Measurements from ENCODE around the gene EPHB6.
A peak's percentile ranks its signal among the peaks of the same experiment; 100 is the strongest.

EPHB6 gene, protein sequence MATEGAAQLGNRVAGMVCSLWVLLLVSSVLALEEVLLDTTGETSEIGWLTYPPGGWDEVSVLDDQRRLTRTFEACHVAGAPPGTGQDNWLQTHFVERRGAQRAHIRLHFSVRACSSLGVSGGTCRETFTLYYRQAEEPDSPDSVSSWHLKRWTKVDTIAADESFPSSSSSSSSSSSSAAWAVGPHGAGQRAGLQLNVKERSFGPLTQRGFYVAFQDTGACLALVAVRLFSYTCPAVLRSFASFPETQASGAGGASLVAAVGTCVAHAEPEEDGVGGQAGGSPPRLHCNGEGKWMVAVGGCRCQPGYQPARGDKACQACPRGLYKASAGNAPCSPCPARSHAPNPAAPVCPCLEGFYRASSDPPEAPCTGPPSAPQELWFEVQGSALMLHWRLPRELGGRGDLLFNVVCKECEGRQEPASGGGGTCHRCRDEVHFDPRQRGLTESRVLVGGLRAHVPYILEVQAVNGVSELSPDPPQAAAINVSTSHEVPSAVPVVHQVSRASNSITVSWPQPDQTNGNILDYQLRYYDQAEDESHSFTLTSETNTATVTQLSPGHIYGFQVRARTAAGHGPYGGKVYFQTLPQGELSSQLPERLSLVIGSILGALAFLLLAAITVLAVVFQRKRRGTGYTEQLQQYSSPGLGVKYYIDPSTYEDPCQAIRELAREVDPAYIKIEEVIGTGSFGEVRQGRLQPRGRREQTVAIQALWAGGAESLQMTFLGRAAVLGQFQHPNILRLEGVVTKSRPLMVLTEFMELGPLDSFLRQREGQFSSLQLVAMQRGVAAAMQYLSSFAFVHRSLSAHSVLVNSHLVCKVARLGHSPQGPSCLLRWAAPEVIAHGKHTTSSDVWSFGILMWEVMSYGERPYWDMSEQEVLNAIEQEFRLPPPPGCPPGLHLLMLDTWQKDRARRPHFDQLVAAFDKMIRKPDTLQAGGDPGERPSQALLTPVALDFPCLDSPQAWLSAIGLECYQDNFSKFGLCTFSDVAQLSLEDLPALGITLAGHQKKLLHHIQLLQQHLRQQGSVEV

DNA sequence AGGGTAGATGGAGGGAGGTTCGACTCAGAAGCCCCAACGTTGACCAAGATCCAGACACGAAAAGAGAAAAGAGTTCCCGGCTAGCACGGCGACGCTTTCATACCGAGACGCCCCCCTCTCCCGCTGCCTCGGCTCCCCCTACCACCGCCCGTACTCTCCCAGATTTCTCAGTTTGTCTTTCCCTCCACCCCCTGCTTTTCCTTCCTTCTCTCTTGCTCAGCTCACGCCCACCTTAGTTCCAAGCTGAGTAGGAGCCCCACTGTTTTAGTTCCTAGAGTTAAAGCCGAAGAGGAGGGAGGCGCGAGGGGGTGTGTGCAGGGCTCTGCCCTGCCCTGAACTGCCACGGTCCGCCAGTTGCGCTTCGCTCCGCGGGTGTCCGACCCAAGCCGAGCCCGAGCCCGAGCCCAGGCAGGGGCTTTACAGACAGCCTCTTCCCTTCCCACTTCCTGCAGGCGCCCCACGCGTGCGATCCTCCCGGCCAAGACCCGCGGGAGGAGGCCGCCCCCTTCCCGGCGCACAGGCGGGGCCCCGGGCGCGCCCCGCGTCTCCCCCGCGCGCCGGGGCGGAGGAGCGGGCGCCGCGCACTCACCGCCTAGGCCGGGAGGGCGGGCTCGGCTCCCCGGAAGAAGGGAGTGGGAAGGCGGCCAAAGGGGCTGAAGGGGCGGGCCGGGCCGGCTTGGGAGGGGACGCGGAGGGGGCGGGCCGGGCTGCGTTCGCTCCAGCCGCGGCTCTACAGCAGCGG lies at the start of gene EPHB6:
EPHB6 (plus strand) TSS at position 705 of the 742 bp plus-strand sequence. CDS start 8,152 bp downstream, outside the sequence.
- DNase-seq (ENCODE audit: low read depth in 2 of 3, low spot score in 1 of 3), result peak in 2 of 3 donors; percentile 42 to 59

DNA sequence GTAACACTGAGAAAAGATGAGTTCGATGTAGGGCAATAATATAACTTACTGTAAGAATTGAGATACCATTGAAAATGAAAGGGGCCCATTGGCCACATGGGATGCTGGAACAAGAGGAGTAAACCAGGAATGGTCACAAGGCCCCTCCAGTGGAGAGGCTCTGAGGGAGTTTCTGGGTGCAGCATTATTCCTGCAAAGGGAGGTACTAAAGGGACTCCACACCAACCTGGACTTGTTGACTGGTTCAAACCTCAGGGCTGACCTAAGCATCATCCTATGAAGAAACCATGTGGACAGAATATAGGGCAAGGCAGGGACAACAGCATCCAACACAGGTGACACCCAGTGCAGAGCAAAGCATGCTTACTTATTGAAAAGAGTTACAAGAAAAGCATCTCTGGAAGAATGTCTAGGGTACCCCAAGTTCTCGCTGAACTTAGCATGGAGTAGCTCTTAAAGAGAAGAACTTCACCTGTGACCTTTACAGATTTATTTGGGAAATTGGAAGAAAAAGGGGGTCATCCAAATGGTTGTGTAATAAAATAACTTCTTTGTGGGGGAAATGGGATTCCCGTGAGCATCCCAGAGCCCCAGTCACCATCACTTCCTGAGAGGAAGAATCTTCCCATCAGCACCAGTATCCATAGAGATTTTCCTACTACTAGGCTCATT lies 49.4 kb upstream of the EPHB6 start:
- no peak for DNase-seq (ENCODE audit: low read depth in 2 of 3, low spot score in 1 of 3)

DNA sequence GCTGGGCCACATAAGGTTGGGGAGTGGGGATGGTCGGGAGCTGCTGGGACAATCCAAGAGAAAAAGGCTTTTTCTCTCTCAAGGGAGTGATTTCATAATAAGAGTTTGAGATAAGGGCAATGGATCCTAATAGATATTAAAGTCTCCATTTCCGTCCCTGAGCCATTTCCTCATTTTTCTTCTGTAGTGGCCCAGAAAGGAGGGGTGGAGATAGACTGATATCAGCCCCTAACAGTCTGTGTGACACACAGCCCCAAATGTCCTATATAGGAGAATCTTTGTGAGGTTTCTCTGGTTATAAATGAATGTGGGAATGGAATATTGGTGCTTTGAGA lies 48.9 kb upstream of the EPHB6 start:
- DNase-seq (ENCODE audit: low read depth in 2 of 3, low spot score in 1 of 3), result no peak

DNA sequence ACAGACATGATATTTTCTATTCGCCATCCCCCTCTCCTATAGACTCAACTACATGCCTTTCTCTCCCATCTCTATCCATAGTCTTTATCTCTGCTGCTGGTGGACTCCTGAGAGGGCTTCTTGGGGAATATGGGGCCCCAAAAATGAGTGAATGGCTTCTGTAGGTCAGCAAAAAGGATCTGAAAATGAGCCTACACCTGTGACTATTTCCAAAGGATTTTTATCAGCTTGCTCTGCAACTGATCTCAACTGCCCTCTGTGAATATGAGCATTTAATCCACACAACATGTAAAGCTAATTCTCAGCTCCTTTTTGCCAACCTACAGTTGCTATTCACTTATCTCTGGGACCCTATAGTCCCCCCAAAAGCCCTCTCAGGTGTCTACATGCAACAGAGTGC lies 47.9 kb upstream of the EPHB6 start:
- DNase-seq (ENCODE audit: low read depth in 2 of 3, low spot score in 1 of 3), result no peak

DNA sequence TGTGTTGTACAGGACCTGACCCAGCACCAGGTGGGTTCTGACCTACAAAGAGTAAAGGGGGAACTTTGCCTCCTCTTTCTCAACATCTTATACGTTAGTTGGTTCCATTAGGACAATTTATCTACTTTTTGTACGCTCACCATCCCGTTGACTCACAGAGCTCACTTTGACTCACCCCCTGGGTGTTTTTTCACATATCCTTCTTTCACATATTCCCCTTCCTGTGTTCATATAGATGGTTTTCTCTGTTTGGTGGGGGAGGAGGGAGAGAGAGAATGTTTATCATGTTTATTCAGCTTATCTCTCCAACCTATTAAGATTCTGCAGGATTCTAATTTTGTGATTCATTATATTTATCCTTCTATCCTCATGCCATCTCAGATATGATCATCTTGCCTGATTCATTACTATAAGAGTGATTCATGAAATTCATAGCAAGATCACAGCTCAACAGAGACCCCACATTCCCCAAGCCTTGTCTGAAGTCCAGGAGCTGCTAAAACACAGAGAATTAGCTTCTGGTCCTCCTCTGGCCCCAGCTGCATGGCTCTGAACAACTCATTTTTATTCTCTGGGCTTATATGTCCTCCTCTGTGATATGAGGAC lies 46.9 kb upstream of the EPHB6 start:
- DNase-seq (ENCODE audit: low read depth in 2 of 3, low spot score in 1 of 3), result no peak

DNA sequence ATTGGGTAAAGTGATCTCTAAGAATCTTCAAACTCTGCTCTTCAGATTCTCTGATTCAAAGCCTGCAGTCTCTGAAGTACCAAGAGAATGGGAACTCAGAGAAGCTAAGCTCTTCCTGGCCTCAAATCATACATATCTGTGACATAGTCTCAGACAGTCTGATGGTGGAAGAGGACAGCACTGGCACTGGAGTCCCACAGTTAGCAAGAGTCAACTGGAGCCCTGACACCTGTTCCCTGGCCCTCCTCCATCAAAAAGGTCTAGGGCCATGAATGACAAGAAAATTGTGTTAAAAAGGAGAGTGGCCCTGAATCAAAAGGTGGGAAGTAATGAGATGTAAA lies 46.4 kb upstream of the EPHB6 start:
- no peak for DNase-seq (ENCODE audit: low read depth in 2 of 3, low spot score in 1 of 3)

DNA sequence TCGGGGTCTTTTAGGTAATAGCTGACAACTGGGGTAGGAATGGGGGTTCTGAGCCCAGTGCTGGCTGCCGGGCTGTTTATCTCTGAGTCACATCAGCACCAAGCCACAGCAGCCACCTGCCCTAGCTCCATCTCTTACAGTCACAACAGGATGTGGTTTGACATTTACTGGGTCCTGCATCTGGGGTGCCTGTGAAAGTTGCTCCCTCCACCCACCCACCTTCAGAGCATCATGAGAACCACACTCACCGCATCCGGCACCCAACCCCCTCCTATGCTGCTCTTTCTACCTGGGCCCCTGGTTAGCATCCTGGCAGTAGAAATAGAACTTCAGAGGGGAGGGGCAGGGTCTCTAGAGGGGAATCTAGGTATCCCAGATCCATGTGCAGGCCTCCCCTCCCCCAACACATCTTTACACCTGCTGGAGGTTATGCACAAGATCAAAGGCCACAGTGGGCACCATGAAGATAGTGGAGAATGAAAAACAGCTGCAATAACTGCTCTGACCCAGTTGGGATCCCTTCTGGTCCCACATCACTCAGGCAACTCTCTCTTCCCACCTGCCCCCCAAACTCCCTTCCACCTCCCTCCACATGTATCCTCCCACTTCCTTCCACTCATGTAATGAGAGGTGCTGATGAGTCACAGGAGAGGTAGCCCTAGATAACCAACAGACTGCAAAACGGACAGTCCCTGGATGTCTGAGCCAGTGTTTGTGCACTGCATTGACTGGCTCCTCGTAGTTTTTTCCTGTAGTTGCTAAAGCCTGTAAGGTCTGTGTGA lies 45.9 kb upstream of the EPHB6 start:
- DNase-seq (ENCODE audit: low read depth in 2 of 3, low spot score in 1 of 3), result peak; percentile 88 to 93 (median 93)

DNA sequence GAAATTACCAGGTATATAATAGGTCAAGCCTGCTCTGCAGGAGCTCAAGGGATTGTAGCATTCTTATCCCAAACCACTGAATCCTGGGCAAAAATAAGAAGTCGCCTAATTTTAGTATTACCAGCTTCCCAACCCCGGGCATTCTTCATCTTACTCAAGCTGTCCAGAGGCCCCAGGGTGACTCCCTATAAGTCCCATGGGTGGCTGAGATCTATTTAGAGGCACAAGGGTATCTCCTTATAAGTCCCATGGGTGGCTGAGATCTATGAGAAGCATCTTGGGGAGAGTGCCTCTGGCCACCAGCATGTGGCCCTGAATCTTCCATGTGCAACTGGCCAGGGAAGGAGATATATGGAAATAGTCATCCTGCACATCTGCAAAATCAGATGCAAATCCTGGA lies 45.2 kb upstream of the EPHB6 start:
- DNase-seq (ENCODE audit: low read depth in 2 of 3, low spot score in 1 of 3), result no peak

DNA sequence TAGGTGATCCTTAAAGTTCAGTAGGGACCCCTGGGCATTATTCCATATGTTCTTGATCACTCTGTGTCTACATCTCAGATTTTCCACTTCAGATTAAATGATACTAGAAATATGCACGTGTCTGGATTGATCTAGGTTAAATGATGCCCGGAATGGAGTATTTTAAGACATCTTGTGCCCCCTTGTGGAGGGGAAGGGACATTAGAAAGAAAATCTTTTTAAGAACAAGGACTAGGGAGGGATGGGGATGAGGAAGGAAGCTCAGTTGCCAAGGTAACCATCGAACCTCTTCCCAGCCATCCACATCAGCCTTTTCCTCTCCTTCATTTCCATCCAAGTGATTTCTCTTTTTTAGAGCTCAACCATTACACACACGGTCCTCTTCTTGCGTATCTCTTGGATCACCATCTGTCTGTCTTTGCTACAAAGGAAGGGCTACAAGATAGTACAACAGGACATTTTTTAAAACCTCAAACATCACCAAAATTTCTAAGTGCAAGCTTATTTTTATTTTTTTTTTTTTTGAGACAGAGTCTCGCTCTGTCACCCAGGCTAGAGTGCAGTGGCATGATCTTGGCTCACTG lies 43.6 kb upstream of the EPHB6 start:
- DNase-seq (ENCODE audit: low read depth in 2 of 3, low spot score in 1 of 3), result peak in 1 of 3 donors; percentile 63

DNA sequence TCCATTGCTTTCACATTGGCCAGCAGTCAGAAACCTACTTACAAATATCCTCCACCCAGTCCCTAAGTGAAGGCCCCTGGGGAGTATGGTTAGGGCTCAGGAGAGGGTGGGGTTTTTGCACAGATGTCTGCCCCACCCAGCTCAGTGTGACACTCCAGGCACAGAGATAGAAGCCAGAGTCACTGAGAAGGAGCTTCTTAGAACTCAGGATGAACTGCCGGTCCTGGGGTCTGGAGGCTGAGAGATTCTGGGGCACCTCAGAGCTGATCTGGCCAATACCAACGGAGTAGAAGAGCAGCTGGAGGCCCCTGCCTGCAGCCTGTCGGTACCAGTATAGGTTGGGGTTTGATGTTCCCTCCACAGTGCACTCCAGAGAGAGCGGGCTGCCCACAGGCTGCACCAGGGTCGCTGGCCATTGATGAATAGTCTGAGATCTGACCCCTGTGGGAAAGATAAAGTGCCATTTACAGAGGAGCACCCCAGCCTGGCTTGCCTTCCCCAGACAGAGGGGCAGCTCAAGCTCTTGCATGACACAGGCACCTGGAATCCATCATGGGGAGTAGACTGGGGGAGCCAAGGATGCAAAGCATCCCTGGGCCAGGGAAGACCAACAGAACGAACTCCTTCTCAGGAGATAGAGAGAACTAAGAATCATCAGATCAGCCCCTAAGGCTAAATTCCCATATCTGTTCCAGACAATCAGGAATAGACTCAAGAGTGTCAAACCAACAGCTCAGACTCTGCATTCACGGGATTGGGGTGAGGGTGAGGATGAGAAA lies 42.2 kb upstream of the EPHB6 start:
- no peak for DNase-seq (ENCODE audit: low read depth in 2 of 3, low spot score in 1 of 3)

DNA sequence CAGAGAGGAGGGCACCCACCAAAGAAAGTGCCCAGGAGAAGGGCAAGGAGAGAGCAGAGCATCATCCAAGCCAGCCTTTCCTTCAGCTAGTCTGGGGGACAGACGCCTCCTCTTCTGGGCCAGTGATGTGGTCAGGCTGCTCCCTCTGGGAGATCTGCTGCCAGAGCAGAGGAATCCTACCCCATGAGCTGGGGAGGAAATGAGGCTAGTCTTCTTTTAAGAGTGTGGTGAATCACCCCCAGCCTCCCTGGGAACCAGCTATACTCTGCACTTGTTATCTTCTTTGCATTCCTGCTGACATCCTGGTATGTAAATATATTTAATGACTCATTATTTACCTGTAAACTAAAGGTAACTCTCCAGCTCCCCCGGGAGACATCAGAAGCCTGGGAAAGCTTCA lies 41.6 kb upstream of the EPHB6 start:
- no peak for DNase-seq (ENCODE audit: low read depth in 2 of 3, low spot score in 1 of 3)

DNA sequence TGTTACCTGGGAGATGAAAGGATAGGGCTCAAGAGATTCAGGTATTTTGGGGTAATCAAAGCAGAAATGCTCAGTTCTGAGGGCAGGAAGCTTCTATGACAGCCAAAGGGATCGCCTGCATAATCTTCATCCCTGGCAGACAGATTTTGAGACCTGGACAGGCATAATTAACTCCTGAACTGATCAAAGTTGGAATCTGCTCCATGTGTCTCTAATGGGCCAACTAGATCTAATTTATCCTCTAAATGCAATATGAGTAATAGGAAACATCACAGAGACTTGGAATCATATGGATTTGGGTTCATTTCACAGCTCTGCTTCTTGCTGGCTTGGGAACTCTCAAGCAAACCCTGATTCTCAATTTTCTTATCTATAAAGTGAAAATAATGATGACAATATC lies 41.2 kb upstream of the EPHB6 start:
- no peak for DNase-seq (ENCODE audit: low read depth in 2 of 3, low spot score in 1 of 3)

DNA sequence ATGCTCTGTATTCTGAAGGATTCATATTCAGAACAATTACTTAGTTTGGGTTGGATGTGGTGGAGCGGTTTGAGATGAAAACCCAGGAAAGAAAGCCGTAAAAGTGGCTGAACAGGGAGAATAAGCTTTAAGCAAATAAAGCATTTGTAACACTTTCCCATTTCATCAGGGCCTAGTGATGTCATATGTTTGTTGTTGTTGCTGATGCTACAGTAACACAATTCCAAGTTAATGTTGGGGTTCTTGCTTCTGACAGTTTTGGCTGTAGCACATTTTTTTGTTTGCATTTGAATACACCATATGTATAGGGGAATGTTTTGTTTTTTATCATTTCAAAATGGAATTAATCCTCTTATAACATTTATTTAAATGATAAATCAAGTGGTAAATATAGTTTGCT lies 40.4 kb upstream of the EPHB6 start:
- no peak for DNase-seq (ENCODE audit: low read depth in 2 of 3, low spot score in 1 of 3)

DNA sequence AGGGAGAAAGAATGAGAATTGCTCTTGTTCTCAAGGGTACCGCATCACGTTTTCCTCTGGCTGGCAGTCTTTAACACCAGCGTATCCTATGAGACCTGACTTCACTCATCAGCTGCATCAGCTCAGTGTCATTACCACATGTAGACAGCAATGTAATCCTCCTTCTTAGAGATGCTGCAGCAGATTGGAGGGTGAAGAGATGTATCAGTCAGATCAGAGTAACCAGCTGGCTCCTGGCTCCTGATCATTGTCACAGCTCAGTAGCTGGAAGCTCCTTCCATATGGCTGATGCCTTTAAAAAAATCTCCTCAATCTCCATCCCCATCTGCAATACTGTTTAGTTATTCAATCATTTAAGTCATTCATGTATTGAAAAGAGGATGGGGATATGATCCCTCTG lies 39.7 kb upstream of the EPHB6 start:
- no peak for DNase-seq (ENCODE audit: low read depth in 2 of 3, low spot score in 1 of 3)

DNA sequence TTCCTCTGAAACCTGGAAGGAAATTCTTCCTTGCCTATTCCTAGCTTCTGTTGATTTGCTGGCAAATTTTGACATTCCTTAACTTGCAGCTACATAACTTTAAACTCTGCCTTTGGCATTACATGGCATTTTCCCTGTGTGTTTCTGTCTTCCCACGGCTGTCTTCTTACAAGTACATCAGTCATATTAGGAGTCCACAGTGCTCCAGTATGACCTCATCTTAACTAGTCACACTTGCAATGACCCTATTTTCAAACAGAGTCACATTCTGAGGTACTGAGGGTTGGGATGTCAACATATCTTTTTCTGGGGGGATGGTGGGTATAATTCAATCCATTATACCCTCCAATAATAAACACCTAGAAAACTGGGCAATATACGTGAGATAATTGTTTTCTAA lies 37.4 kb upstream of the EPHB6 start:
- DNase-seq (ENCODE audit: low read depth in 2 of 3, low spot score in 1 of 3), result no peak

DNA sequence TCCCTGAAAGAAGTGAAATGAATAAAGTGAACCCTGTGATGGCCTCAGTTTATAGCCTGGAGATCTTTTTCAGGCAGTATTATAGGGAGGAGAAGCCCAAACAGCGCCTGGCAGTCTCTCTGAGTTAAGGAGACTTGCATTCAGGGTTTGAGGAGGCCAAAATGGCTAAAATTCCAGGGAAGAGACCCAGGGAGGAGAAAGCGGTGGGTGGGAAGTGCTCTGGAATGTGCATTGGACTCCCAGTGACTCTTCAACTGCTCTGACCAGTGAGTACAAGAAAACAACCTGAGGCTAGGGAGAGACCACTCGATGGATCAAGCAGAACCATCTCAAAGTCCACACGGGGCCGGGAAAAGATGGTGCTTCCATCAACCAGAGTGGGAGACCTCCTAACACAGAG lies 35.3 kb upstream of the EPHB6 start:
- no peak for DNase-seq (ENCODE audit: low read depth in 2 of 3, low spot score in 1 of 3)

DNA sequence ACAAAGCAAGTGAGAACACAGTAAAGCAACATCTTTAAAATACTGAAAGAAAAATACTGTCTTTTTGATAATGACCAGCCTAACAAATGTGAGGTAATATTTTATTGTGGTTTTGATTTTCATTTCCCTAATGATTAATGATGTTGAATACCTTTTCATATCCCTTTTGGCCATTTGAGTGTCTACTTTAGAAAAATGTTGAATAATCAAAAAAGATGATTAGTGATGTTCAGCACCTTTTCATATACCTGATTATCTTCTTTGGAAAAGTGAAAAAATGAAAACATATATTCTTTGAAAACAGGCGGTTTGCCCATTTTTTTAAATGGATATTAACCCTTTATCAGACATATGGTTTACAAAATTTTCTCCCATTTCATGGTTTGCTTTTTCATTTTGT lies 32.2 kb upstream of the EPHB6 start:
- DNase-seq (ENCODE audit: low read depth in 2 of 3, low spot score in 1 of 3), result no peak

DNA sequence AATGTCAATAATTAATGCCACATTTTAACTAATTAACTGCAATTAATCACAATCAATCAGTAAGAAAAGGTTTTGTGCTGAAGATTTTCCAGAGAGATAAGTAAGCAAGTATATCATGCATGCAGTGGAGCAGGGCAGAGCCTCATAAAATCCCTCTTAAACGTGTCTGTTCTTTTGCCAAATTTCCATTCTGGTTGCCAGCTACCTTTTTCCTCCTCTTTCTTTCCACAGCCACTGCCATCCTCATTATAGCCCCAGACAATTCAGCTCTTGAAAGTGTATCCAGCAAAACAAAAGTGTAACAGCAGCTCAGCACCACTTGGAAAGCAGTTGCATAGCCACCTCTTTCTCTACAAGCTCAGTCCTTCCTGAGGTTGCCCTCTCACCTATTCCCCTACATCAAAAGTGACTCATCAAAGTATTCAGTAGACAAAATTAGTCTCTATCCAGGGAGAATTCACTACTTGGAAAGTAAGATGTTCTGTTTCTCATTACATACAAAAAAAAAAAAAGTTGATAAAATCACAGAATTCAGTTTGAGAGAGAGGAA lies 26.9 kb upstream of the EPHB6 start:
- no peak for DNase-seq (ENCODE audit: low read depth in 2 of 3, low spot score in 1 of 3)
